HG02884 (cell line): ENCODE results near the gene FDXR.
"Not testable (repeated sequence)": the region's sequence is repeated elsewhere in the genome, so short reads cannot be mapped to it uniquely, and the experiment has no call there.

Experiments
- ATAC-seq: cut with Tn5 transposase; IDR thresholded peaks from one replicate; pipeline ENCODE4 v1.9.1; 2021; ENCODE audit warnings: mild to moderate bottlenecking, moderate library complexity; ENCODE audit not compliant: unreplicated experiment

The FDXR gene

GRCh38 chr17:74873037-74873873 is 461 bp upstream of the FDXR start:
- peak; percentile 81 for ATAC-seq

DNA sequence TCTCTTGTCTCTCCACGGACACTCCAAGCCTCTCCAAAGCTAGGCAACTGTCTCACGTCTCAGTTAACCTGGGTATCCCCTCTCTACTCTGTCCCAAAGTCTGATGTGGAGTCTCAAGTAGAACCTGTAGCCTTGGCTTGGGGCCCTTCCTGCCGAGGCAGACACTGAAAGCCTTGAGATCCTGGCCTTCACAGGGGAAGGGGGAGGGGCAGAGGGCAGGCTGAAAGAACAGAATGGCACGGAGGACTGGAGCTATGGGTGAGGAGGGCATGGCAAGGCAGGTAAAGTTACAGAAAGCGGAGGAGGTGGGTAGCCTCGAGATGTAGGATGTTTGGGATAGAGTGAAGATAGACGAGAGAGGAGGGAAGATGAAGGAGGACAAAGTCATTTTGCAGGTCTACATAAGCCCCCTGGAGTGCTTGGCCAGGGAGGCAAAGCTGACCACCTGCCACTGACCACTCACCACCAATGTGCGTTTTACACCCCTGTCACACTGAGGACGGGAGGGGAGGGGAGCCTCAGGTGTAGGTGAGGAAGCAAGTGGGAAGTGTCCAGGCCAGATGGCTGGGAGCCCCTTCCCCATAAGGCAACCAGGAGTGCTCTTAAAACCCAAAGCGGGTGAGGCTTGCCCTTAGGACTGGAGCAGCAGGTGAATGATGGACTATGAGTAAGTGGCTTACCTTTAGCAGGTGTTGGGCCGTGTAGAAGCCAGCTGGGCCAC is 1.3 kb downstream of the FDXR start:
- ATAC-seq = no peak

DNA sequence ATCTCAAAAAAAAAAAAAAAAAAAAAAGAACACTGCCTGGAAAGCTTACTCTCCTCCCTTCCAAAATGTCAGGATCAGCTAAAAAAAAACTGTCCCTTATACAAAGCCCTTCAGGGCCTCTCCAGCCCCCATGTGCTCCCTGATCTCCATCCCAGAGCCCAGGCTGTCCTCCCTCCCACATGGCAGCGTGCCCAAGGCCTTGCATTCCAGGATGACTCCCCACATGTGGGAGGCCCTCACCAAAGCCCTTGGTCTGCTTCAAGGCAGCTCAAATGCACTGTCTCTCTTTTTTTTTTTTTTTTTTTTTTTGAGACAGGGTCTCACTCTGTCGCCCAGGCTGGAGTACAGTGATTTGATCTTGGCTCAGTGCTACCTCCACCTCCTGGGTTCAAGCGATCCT is 2.3 kb downstream of the FDXR start:
- ATAC-seq = no peak

GRCh38 chr17:74870028-74870427 is 2.8 kb downstream of the FDXR start:
- not testable (repeated sequence) for ATAC-seq

DNA sequence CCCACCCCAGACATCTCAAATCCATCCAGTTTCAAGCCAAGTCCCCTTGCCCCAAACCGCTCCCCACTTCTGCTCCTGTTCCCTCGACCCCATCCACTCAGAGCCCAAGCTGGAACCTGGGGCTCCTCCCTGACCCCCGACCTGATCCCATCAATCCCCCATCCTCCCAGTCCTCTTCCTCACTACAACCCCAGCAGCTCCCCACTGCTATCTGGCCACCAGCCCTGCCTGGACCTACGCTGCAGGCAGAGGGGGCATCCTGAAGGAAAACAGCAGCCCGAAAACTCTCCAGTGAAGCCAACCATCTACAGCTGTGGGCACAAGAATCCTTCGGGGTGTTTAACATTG is 3.9 kb downstream of the FDXR start:
- no peak for ATAC-seq

DNA sequence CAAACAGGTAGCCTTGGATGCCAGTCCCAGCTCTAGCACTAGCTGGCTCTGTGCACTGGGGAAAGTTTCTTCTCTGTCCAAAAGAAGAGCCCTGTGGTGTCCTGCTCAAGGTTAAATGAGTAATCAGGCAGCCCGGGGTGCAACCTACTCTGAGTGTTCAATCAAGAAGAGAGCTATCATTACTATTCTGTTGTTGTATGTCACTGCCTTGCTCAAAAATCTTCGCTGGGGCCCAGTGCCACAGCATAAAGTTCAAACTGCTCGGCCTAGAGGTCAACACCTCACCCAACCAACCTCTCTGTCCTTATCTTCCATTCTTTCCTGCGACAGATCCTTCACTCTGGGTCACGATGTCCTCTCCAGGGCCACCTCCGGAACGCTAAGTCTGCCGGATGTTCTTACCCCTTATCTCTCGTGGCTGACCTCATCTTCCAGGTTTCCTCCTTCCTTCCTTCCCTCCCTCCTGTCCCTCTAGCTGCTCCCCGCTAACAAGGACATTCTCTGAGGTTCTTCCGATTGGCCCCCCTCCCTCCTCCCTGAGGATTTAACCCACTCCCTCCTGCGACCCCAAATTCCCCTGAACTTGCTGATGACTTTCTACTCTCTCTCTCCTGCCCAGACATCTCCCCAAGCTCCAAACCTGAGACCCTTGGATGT is 4.4 kb downstream of the FDXR start:
- no peak for ATAC-seq

- no peak for ATAC-seq
Measured at GRCh38 chr17:74866198-74866835, 6.5 kb downstream of the FDXR start.

DNA sequence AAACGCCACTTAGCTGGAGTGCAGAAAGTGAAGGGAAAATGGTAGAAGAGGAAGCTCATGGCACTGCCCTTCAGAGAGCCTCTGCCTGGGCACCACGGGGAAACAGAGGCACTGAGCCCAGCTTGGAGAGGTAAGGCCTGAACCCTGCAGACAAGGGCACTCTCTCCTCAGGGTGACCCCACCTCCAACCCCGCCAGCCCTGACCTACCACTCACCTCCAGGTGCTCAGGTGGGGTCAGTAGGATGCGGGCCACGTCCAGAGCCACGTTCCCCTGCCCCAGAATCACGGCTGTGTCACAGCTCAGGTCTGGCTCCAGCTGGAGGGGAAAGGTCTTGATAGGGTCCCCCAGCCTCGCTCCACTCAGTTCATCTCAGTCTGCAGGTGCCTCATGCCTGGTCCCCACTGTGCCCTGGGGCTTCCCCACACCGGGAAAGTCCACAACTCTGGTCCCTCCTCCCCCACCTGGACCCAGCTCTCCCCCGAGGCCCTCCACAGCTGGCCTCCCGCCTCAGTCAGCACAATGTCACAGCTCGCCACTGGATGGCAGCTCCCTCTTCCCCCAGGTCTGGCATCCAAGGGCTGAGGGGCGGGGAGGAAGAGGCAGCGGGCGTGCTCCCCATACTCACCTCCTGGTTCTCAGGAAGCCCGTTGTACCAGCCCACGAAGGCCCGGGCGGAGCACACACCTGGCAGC is 7.1 kb downstream of the FDXR start:
- ATAC-seq = no peak

- ATAC-seq = no peak
Measured at GRCh38 chr17:74864866-74865395, 7.9 kb downstream of the FDXR start.

- ATAC-seq = no peak
Measured at GRCh38 chr17:74864297-74864865, 8.4 kb downstream of the FDXR start.

GRCh38 chr17:74863420-74864296 is 9.1 kb downstream of the FDXR start:
- no peak for ATAC-seq

DNA sequence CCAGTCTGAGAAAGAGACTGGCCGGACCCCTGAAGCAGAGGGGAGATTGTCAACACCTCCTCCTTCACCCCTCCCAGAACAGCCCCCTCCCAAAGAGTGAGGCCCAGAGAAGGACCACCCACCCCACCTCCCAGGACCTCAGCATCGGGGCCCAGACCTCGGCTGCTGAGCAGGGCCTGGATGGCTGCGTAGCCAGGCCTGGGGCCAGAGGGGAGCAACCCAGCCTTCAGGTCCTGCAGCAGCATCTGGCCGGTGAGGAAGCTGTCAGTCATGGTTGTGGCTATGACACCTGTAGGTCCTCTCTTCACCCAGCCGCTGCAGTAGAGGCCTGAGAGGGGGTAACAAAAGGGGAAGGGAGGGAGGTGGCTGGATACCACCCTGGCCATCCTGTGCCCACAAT is 9.9 kb downstream of the FDXR start:
- no peak for ATAC-seq

DNA sequence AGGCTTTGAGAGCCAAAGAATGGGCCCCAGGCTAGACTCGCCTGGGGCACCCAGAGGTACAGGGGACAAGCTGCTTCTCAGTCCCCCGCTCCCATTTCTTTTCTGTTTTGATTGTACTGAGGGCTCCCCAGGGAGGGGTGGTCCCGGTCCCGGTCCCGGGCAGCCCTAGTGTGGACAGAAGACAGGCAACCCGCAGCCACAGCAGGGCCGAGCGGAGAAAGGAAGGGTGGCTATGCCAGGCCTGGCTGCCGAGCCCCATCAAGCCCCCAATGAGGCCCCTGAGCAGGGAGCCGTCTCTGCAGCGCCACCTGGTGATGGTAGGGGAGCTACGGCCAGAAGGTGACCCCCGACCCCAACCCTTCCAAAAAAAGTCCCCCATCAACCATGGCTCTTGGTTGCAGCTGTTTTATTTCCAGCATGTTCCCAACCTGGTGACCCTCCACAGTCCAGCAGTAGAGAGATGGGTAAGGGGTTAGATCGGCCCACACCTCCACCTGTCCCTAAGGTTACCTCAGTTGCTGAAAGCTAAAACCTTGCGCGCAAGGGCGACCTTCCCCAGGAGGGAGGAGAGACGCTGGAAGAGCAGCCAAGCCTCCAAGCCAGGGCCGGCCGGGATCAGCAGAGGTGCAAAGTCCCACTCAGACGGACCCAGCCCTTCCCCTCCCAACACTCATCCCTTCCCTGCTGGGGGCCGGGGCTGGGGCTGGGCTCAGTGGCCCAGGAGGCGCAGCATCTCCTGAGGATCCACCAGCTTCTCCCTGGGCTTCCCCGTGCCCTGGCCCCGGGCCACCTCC is 10.5 kb downstream of the FDXR start:
- ATAC-seq = no peak

GRCh38 chr17:74861662-74862107 is 11.1 kb downstream of the FDXR start:
- no peak for ATAC-seq

GRCh38 chr17:74860872-74861661 is 11.7 kb downstream of the FDXR start:
- no peak for ATAC-seq

DNA sequence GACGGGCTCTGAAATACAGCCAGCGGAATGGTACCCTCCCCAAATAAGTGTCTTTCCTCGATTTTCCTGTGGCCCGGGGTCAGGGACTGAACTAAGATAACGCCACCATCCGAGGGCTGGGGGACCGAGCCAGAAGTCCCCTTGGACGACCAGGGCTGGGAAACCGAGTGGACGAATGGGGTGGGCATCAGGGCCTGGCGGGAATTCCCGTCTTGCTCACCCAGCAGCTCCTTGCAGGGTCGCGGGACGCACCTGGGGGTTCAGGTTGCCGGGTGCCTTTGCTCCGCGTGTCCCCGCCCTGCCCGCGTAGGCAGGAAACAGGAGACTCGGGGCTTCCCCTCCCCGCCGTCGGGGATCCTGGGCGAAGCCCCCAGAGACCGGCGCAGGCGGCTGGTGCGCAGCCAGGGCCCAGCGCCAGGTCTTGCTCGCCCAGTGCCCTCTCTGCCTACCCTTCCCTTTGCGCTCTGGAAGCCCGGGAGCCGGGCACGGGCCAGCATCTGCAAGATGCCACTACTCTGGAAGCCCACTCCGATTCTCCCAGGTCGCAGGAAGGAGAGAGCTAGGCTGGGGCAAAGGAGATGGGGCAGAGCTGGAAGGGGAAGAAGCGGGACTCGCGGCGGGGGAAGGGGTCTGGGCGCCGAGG is 12.4 kb downstream of the FDXR start:
- ATAC-seq = no peak
